ENCODE results near the gene CHDH.

The CHDH gene

DNA sequence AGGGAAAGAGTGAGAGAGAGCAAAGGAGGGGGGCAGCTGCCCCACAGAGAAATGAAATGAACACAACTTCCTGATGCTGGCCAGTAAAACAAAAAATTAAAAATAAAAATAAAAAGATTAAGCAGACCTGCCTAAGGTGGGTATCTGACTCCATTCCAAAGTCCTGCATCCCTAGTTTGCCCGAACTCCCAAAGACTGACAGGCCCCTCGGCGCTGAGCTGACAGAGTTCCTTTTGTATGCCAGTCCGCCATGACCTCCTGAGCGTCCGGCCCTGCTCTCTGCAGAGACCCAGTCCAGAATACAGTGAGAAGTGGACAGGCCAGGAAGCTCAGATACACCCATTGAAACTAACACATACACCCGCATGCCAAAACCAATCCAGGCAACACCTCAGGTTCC is 54.9 kb downstream of the CHDH start:
- Histone ChIP-seq H3K27ac (ENCODE audit: extremely low read depth, low read depth, low read length) (no peak overlapping the region), H3K4me1 (ENCODE audit: control insufficient read depth, insufficient read depth, low read length) (no peaks in the 10 kb centered on the region), H3K9me3 (ENCODE audit: control insufficient read depth, insufficient read depth, low read depth, low read length) (no peaks in the 10 kb centered on the region), H3K4me3 (ENCODE audit: low read depth, low read length) (no peak overlapping the region), H3K36me3 (ENCODE audit: control insufficient read depth in 2 of 2, insufficient read depth in 1 of 2, low read length in 2 of 2) (no peaks in the 10 kb centered on the region)
- CTCF ChIA-PET: no interaction called here
- POLR2A ChIA-PET: no interaction called here
- TF ChIP-seq ZNF335 (tag by site-specific recombination; conservative IDR thresholded peaks at IDR 0.05): no peak

DNA sequence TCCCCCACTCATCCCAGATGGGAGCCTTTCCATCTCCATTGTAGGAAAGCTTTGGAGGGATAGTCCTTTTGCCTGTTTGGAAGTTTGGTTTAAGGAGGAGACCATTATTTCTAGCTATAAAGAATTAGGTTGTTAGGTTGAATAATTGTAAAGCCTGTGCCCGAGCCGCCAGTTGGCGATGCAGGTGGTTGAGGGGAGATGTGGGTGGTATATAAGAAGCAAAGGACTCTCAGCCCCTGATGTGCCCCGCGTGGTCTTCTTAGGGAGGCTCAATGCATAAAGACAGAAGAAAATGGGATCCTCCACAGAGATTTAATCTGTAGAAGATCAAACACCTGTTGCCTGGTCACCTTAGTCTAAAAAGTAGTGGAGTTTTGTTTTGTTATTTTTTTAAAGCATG is 55.7 kb downstream of the CHDH start:
- Histone ChIP-seq H3K36me3 (ENCODE audit: control insufficient read depth in 2 of 2, insufficient read depth in 1 of 2, low read length in 2 of 2) (no peaks in the 10 kb centered on the region), H3K9me3 (ENCODE audit: control insufficient read depth, insufficient read depth, low read depth, low read length) (no peaks in the 10 kb centered on the region), H3K4me3 (ENCODE audit: low read depth, low read length) (no peak overlapping the region), H3K4me1 (ENCODE audit: control insufficient read depth, insufficient read depth, low read length) (no peaks in the 10 kb centered on the region), H3K27ac (ENCODE audit: extremely low read depth, low read depth, low read length) (no peak overlapping the region)
- CTCF ChIA-PET: interaction anchor here (0.6 kb wide), 2 partner anchors 433 to 456 kb away, joined by 3 to 4 read pairs; no protein-coding TSS in a partner anchor
- no peak for TF ChIP-seq ZNF354C (tag by site-specific recombination; IDR thresholded peaks at IDR 0.05; ENCODE audit: borderline replicate concordance, low read depth)
- peak; percentile 54 for TF ChIP-seq SCRT2 (tag by site-specific recombination; IDR thresholded peaks at IDR 0.05)
- TF ChIP-seq ZNF785 (tag by site-specific recombination; IDR thresholded peaks at IDR 0.05): no peak
- POLR2A ChIA-PET: interaction anchor here (0.5 kb wide), 1 partner anchor 661 kb away, joined by 3 read pairs; no protein-coding TSS in a partner anchor

DNA sequence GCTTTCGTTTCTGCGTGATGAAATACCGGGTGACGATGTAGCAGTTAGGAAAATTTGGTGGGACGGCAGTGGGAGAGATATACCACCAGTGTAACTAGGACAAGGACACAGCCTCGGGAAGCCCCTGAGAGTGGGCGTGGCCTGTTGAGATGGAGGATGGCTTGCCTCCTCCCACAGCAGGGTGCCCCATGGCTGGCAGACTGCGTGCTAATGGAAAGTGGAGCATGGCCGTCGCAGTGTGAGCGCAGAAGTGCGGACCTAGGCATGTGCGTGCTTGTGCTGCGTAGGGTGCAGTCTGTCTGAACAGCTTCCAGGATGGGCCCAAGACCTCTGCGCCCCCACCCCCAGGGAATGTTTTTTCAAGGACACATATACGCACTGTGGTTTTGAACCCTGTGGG is 56.8 kb downstream of the CHDH start:
- Histone ChIP-seq H3K4me3 (ENCODE audit: low read depth, low read length) (no peak overlapping the region), H3K27ac (ENCODE audit: extremely low read depth, low read depth, low read length) (no peak overlapping the region), H3K4me1 (ENCODE audit: control insufficient read depth, insufficient read depth, low read length) (no peaks in the 10 kb centered on the region), H3K36me3 (ENCODE audit: control insufficient read depth in 2 of 2, insufficient read depth in 1 of 2, low read length in 2 of 2) (no peaks in the 10 kb centered on the region), H3K9me3 (ENCODE audit: control insufficient read depth, insufficient read depth, low read depth, low read length) (no peaks in the 10 kb centered on the region)
- TF ChIP-seq ZNF292 (tag by site-specific recombination; IDR thresholded peaks at IDR 0.05; ENCODE audit: borderline replicate concordance, low read depth) (no peak), ZNF521 (tag by site-specific recombination; IDR thresholded peaks at IDR 0.05) (no peak), ZNF214 (tag by site-specific recombination; IDR thresholded peaks at IDR 0.05; ENCODE audit: borderline replicate concordance) (no peak)
- TF ChIP-seq, protein P1, sequence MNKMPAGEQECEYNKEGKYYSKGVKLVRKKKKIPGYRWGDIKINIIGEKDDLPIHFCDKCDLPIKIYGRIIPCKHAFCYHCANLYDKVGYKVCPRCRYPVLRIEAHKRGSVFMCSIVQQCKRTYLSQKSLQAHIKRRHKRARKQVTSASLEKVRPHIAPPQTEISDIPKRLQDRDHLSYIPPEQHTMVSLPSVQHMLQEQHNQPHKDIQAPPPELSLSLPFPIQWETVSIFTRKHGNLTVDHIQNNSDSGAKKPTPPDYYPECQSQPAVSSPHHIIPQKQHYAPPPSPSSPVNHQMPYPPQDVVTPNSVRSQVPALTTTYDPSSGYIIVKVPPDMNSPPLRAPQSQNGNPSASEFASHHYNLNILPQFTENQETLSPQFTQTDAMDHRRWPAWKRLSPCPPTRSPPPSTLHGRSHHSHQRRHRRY (tag by site-specific recombination; IDR thresholded peaks at IDR 0.05): no peak
- TF ChIP-seq, protein P2, sequence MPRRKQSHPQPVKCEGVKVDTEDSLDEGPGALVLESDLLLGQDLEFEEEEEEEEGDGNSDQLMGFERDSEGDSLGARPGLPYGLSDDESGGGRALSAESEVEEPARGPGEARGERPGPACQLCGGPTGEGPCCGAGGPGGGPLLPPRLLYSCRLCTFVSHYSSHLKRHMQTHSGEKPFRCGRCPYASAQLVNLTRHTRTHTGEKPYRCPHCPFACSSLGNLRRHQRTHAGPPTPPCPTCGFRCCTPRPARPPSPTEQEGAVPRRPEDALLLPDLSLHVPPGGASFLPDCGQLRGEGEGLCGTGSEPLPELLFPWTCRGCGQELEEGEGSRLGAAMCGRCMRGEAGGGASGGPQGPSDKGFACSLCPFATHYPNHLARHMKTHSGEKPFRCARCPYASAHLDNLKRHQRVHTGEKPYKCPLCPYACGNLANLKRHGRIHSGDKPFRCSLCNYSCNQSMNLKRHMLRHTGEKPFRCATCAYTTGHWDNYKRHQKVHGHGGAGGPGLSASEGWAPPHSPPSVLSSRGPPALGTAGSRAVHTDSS (tag by site-specific recombination; IDR thresholded peaks at IDR 0.05): no peak
- TF ChIP-seq, protein P3, sequence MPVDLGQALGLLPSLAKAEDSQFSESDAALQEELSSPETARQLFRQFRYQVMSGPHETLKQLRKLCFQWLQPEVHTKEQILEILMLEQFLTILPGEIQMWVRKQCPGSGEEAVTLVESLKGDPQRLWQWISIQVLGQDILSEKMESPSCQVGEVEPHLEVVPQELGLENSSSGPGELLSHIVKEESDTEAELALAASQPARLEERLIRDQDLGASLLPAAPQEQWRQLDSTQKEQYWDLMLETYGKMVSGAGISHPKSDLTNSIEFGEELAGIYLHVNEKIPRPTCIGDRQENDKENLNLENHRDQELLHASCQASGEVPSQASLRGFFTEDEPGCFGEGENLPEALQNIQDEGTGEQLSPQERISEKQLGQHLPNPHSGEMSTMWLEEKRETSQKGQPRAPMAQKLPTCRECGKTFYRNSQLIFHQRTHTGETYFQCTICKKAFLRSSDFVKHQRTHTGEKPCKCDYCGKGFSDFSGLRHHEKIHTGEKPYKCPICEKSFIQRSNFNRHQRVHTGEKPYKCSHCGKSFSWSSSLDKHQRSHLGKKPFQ (tag by site-specific recombination; IDR thresholded peaks at IDR 0.05): no peak
- ChIA-PET CTCF (no interaction called here), POLR2A (no interaction called here)

DNA sequence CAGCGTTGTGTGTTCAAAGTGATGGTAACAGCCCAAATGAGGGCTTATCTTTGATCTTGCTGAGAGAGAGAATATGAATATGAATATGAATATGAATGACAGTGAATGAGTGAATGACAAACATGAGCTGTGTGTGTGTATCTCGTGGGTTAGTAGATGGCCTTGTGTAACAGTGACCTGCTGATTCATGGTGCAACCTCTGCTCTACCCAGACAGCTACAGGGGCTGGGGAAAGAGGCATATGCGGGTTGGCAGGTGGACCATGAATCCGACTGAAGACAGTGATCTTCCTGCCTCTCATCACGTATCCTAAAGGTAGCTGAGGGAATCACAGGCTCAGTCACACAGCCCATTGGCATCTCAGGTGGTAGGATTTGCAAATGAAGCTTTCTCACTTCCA is 58.2 kb downstream of the CHDH start:
- Histone ChIP-seq H3K4me3 (ENCODE audit: low read depth, low read length) (no peak overlapping the region), H3K36me3 (ENCODE audit: control insufficient read depth in 2 of 2, insufficient read depth in 1 of 2, low read length in 2 of 2) (no peaks in the 10 kb centered on the region), H3K4me1 (ENCODE audit: control insufficient read depth, insufficient read depth, low read length) (no peaks in the 10 kb centered on the region), H3K27ac (ENCODE audit: extremely low read depth, low read depth, low read length) (no peak overlapping the region), H3K9me3 (ENCODE audit: control insufficient read depth, insufficient read depth, low read depth, low read length) (no peaks in the 10 kb centered on the region)
- ChIA-PET POLR2A (no interaction called here), CTCF (interaction anchor here (0.7 kb wide), 1 partner anchor 155 kb away, joined by 4 read pairs; no protein-coding TSS in a partner anchor)
- TF ChIP-seq KLF8 (tag by site-specific recombination; IDR thresholded peaks at IDR 0.05): no peak
- TF ChIP-seq, protein P4, sequence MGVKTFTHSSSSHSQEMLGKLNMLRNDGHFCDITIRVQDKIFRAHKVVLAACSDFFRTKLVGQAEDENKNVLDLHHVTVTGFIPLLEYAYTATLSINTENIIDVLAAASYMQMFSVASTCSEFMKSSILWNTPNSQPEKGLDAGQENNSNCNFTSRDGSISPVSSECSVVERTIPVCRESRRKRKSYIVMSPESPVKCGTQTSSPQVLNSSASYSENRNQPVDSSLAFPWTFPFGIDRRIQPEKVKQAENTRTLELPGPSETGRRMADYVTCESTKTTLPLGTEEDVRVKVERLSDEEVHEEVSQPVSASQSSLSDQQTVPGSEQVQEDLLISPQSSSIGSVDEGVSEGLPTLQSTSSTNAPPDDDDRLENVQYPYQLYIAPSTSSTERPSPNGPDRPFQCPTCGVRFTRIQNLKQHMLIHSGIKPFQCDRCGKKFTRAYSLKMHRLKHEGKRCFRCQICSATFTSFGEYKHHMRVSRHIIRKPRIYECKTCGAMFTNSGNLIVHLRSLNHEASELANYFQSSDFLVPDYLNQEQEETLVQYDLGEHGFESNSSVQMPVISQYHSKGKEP (tag by site-specific recombination; IDR thresholded peaks at IDR 0.05): no peak
- TF ChIP-seq ZFP3 (tag by site-specific recombination; IDR thresholded peaks at IDR 0.05; ENCODE audit: low read depth): no peak
- no peak for TF ChIP-seq ZNF114 (tag by site-specific recombination; IDR thresholded peaks at IDR 0.05)
- TF ChIP-seq ZNF391 (tag by site-specific recombination; IDR thresholded peaks at IDR 0.05; ENCODE audit: borderline replicate concordance, low read depth): no peak

Data from HEK293 (cell line).